Right hindlimb (tissue), 1 donor: ENCODE results near the gene MAPKBP1.
"Not testable (repeated sequence)": the region's sequence is repeated elsewhere in the genome, so short reads cannot be mapped to it uniquely, and the experiment has no call there.

Experiments
- DNase-seq: peaks from one replicate; pipeline ENCODE4 v3.0.0-alpha.2; 2018

MAPKBP1 gene

GRCh38 chr15:41774062-41774881 is at the start of gene MAPKBP1:
Gene MAPKBP1 (plus strand): TSS chr15:41774484. CDS start chr15:41775276, 792 bp downstream.
- DNase-seq = peak; percentile 99

GRCh38 chr15:41727143-41727542 is 47.1 kb upstream of the MAPKBP1 start:
- no peak for DNase-seq

DNA sequence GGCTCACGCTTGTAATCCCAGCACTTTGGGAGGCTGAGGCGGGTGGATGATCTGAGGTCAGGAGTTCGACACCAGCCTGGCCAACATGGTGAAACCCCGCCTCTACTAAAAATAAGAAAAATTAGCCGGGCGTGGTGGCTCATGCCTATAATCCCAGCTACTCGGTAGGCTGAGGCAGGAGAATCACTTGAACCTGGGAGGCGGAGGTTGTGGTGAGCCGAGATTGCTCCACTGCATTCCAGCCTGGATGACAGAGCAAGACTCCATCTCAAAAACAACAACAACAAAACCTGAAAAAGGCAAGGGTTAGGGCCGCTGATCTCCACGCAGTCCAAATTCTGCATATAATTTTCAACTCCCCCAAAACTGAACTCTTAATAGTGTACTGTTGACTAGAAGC is 46.2 kb upstream of the MAPKBP1 start:
- DNase-seq = not testable (repeated sequence)

DNA sequence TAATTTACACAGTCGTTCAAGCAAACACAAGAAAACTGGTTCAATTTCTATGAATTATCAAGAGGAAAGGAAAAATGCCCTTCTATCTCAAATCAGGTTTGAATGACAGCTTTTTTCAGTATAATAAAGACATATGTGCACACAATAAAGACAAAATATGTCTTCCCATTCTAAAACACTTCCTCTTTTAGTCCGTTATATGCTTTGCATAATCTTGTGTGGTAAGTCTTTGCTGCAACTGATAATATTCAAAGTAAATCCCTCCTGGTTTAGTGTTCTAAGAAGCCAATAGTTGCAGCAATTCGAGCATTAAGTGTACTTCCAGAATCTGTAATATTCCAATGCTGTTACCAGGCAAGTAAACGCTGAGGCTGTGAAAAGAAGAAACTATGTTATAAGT is 43.7 kb upstream of the MAPKBP1 start:
- no peak for DNase-seq

GRCh38 chr15:41732483-41732882 is 41.8 kb upstream of the MAPKBP1 start:
- DNase-seq = no peak

GRCh38 chr15:41734079-41734478 is 40.2 kb upstream of the MAPKBP1 start:
- no peak for DNase-seq

GRCh38 chr15:41735046-41735445 is 39.2 kb upstream of the MAPKBP1 start:
- DNase-seq = no peak

- not testable (repeated sequence) for DNase-seq
These were observed 38.8 kb upstream of the MAPKBP1 start for GRCh38 chr15:41735492-41735891.

DNA sequence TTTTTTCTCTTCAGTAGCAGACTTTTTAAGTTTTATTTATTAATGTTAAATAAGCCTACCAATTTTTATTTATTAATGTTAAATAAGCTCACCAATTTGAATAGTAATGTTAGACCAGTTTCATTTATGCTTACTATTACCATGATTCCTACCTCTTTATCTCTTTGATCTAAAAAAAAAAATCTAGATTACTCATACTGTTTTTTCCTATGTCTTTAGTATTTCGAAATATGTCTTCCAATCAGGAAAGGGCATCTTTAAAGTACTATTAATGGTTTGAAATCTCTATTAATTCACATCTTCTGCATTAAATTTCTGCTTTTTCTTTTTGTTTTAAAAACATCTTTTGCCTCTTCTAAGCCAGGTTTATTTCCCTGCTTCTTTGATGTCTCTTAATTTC is 27.5 kb upstream of the MAPKBP1 start:
- no peak for DNase-seq

GRCh38 chr15:41756198-41756597 is 18.1 kb upstream of the MAPKBP1 start:
- no peak for DNase-seq

GRCh38 chr15:41772720-41773331 is 1.5 kb upstream of the MAPKBP1 start:
- peak; percentile 43 for DNase-seq

DNA sequence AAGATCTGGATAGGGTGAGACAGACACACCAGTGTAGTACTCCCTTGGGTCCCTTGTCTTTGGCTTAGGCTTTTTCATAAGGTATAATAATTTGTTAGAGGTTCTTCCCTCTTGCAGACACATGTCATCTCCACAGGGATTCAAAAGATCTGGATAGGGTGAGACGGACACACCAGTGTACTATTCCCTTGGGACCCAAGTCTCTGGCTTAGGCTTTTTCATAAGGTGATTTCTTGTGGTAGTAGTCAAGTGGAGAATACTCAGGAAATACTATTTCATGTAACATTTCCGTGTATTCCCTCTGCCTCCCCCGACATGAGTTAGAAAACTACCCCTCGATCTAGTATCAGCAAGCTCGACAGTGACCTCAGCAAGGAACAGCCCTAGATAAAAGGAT is 954 bp upstream of the MAPKBP1 start:
- DNase-seq = no peak

DNA sequence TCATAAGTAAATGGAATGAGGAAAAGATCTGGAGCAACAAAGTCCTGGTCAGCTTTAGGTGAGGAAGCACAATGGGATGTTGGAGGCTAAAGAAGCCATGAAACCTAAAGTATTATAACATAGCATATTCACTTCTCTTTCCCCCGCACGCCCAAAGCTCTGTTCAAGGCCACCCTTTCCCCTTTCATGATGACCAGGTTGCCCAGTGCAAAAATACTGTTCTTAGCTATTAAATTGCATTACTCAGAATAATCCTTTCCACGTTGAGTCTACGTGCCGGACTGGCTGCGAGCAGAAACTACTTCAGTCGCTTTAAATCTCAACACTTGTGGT is 589 bp upstream of the MAPKBP1 start:
- no peak for DNase-seq

- DNase-seq = no peak
These were observed 666 bp downstream of the MAPKBP1 start for GRCh38 chr15:41774882-41775417.

DNA sequence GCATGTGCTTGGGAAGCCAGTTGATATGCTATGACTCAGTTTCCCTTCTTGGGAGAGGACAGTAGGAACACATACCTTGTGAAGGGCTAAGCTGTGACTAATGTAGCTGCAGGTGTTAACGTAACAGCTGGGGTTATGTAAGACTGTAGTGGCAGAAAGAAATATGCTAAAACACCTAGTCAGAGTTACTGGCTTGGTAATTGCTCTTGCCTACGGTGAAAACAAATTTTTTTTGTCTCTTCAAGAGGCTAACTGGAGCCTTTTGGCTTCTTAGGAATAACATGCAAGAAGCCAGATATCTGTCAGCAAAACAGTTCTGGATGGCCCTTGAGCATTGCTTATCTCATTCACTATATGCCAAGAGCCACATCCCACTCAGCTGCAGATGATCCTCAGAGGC is 1.4 kb downstream of the MAPKBP1 start:
- no peak for DNase-seq

GRCh38 chr15:41777421-41777973 is 3.2 kb downstream of the MAPKBP1 start:
- no peak for DNase-seq

- no peak for DNase-seq
These were observed 4.2 kb downstream of the MAPKBP1 start for GRCh38 chr15:41778521-41778920.

DNA sequence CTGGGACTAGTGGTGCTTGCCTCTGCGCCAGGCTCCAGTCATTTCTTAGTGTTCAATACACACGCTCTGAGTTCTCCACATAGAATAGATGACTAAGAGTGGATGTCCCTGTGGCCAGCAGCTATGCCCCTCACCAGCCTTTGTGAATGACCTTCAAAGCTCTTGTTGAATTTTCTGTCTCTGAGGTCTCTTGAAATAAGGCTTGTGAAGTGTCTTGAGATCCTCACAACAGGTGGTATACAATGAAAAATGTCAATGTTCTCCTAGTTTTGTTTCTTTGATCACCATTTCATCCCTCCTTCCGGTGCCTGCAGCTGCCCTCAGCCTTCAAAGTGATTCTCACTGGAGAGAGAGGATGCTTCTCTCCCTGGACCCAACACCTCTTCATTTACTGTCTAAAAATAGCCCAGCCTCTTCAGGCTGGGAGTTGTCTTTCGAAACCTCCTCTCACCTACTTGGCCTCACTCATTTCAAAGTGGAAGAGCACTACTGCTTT is 5.4 kb downstream of the MAPKBP1 start:
- no peak for DNase-seq

- DNase-seq = no peak
These were observed 6.0 kb downstream of the MAPKBP1 start for GRCh38 chr15:41780266-41780665.

DNA sequence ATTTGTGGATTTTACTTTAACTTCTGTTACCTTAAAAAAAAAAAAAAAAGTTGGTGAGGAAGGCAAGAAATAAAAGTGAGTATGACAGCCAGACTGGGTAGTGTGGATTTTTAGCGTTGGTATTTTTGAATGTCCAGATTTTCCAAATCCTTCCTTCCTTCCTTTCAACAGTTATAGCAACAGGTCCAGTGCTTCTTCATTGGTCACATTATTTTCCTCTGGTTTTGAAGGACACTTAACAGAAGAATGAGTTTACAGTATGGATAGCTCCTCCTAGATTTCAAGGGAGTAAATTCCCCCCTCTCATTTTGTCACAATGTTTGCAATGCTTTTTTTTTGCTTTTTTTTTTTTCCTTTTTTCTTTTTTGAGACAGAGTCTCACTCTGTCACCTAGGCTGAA is 6.4 kb downstream of the MAPKBP1 start:
- DNase-seq = no peak

DNA sequence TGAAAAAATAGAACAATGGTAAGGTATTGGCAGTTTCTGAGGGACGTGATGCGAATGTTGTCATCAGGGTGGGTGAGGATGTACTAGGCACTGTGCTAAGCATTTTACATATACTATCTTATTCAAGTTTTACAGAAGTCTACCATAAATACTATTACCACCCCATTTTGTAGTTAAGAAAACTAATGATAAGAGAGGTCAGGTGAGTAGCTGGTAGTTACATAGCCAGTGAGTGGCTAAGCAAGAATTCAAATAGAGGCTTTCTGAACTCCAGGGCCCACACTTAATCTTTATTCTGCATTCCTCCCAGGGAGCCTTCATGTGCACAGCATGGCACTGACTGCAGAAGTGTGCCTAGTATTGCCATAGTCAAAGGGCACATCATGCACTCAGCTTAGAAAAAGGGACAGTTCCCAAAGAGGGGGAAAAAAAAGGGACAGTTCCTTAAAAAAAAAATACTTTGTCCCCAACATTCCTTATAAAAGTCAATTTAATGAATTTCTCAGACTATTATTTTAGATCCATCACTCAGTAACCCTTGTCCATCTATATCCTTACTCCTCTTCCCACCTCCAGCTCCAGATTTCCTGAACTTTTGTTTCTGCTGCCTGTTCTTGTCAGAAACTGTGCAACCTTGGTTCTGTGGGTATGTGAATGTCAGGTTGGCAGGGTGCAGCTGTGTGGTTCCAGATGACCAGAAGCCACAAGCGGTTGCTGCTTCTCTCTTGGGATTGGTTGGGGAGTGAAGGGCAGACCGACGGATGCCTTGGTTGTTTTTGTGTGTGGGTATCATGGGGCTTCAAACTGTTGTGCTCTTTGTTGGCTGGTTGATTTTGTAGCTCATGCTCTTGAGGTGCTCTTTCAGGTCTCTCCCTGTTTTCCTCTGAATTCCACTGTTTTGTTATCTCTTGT is 8.3 kb downstream of the MAPKBP1 start:
- no peak for DNase-seq

DNA sequence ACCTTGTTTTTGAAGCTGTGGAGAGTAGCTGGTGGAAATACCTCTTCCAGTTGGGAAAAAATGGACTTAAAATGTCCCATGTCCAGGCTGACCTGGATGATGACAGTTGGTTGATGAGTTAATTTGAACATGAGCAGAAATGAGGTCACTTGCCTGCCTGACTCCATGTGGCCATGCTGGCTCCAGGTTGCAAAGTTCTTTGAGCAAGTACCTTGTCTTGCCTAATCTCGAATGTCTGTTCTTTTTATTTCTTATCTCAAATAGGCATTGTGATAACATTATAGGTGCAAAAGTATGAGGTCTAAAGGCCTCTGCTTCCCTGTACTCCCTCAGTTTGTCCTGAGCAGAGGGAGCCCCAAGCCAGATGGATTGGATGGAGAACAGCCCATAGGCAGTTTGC is 9.0 kb downstream of the MAPKBP1 start:
- DNase-seq = no peak

DNA sequence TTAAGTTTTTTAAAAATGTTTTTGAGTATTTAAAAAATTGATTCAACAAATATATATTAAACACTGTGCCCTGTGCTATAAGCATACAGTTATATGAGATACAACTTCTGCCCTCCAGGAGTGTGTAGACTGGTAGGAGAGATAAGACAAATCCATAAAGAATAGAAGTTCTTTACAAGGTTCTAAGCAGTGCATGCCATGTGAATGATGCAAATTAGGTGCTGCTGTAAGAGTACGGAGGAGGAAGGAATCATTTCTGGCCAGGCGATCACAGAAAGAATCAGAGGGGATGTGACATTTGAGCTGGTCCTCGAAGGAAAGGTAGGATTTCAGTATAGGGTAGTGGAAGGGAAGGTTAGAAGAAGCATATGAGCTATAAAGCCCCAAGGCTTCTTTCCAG is 14.0 kb downstream of the MAPKBP1 start:
- no peak for DNase-seq
